DOHH2 (cell line): ENCODE measurements around the gene CPT1A.

ENCODE experiments used
- CTCF ChIP-seq: fragments of 200-600 bp; sonication (generic); IDR thresholded peaks from one replicate; pipeline ENCODE4 v1.5.1; 2014; ENCODE audit warnings: antibody characterized with exemption, mild to moderate bottlenecking, low read depth, low read length; ENCODE audit not compliant: poor library complexity, severe bottlenecking
- EZH2phosphoT487 ChIP-seq: fragments of 200-600 bp; sonication (generic); IDR thresholded peaks from 2 replicates; pipeline ENCODE4 v1.6.1; 2017; ENCODE audit warnings: borderline replicate concordance, mild to moderate bottlenecking, antibody characterized with exemption, low read length, moderate library complexity, mixed read lengths

DNA sequence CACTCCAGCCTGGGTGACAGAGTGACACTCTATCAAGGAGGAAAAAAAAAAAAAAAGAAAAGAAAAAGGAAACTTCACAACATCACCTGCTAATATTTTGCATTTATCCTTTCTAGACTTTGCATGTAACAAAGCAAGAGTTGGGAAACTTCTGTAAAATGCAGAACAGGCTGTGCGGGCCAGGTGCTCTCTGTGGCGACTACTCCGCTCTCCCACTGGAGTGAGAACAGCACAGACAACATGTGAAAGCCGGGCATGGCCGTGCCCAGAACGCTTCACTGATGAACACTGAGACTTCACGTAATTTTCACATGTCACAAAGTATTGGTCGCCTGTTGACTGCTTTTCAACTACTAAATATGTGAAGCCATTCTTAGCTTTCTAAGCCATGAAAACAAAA is 74.9 kb downstream of the CPT1A start:
- no peak for TF ChIP-seq CTCF
- TF ChIP-seq EZH2phosphoT487: no peak
